HepG2 (cell line): ENCODE measurements around the gene SP5. TPM values are rescaled to one million over a fixed set of nuclear protein-coding genes. Genes with fewer than 3 reads are reported as not detected.

Source experiments
- CBX2 ChIP-seq, 2 experiments: fragments of 200-600 bp in 1 of 2; sonication (generic); formaldehyde crosslinking in 1 of 2; IDR thresholded peaks; 2 replicates each; pipeline versions ENCODE4 v1.7.0 to v1.8.1; 2018 to 2022; ENCODE audit warnings: low read depth in 2 of 2, low read length in 1 of 2, mild to moderate bottlenecking in 1 of 2, missing genetic modification reagents in 1 of 2
- FOSL2 ChIP-seq: sonication (generic); formaldehyde crosslinking; IDR thresholded peaks from 2 replicates; pipeline ENCODE4 v1.4.0; 2020; ENCODE audit warnings: missing genetic modification reagents
- GABPB1 ChIP-seq: IDR thresholded peaks from 2 replicates; pipeline ENCODE4 v1.6.1; 2016; ENCODE audit warnings: mild to moderate bottlenecking, missing genetic modification reagents, moderate library complexity, missing compliant biosample characterization
- HOXA3 ChIP-seq: sonication (generic); formaldehyde crosslinking; IDR thresholded peaks from 2 replicates; pipeline ENCODE4 v1.5.0; 2020; ENCODE audit warnings: missing genetic modification reagents
- ISX ChIP-seq: sonication (generic); formaldehyde crosslinking; conservative IDR thresholded peaks from 2 replicates; pipeline ENCODE4 v1.5.0; 2020; ENCODE audit warnings: missing genetic modification reagents
- NBN ChIP-seq: fragments of 450-650 bp; conservative IDR thresholded peaks from 2 replicates; pipeline ENCODE4 v1.6.1; 2017
- PITX1 ChIP-seq: sonication (generic); formaldehyde crosslinking; IDR thresholded peaks from 2 replicates; pipeline ENCODE4 v1.5.1; 2020; ENCODE audit warnings: mild to moderate bottlenecking, missing genetic modification reagents
- RBFOX2 ChIP-seq: fragments of 200-400 bp; formaldehyde crosslinking; IDR thresholded peaks from 2 replicates; pipeline ENCODE4 v1.6.1; 2017; ENCODE audit warnings: low read depth, mild to moderate bottlenecking, low read length
- SMARCE1 ChIP-seq: fragments of 450-650 bp; IDR thresholded peaks from 2 replicates; pipeline ENCODE4 v1.6.1; 2017; ENCODE audit warnings: borderline replicate concordance
- YY1 ChIP-seq: IDR thresholded peaks from 2 replicates; pipeline ENCODE4 v1.6.1; 2011; ENCODE audit warnings: low read length, low read depth, moderate library complexity, mild to moderate bottlenecking; ENCODE audit not compliant: insufficient read depth, insufficient replicate concordance
- ZFP62 ChIP-seq: sonication (generic); formaldehyde crosslinking; IDR thresholded peaks from 2 replicates; pipeline ENCODE4 v1.4.0; 2020; ENCODE audit warnings: missing genetic modification reagents
- ZIK1 ChIP-seq: sonication (generic); formaldehyde crosslinking; IDR thresholded peaks from 2 replicates; pipeline ENCODE4 v1.5.0; 2020; ENCODE audit warnings: mild to moderate bottlenecking, low read depth, missing genetic modification reagents, borderline replicate concordance
- ZNF205 ChIP-seq: IDR thresholded peaks from 2 replicates; pipeline ENCODE4 v1.6.1; 2018; ENCODE audit warnings: missing biosample characterization, missing genetic modification reagents
- ZNF30 ChIP-seq: sonication (generic); formaldehyde crosslinking; IDR thresholded peaks from 2 replicates; pipeline ENCODE4 v1.5.0; 2020; ENCODE audit warnings: mild to moderate bottlenecking, missing genetic modification reagents
- ZNF75D ChIP-seq: sonication (generic); formaldehyde crosslinking; IDR thresholded peaks from 2 replicates; pipeline ENCODE4 v1.8.1; 2023; ENCODE audit warnings: missing genetic modification reagents, mild to moderate bottlenecking, borderline replicate concordance
- ZNF879 ChIP-seq: sonication (generic); formaldehyde crosslinking; IDR thresholded peaks from 2 replicates; pipeline ENCODE4 v1.8.1; 2023; ENCODE audit warnings: missing genetic modification reagents
- polyA plus RNA-seq, 8 experiments: library from polyadenylated mRNA; depleted of rRNA in 3 of 8; stranded (reverse) in 7 of 8; unstranded in 1 of 8; fragments of >200 nt; fragmentation: Illumina TruSeq in 4 of 8; extraction: Trizol in 4 of 8; gene quantifications; 2 replicates each; pipeline versions ENCODE4 v1.2.1 to v1.2.3, GENCODE V29; 2011 to 2016; ENCODE audit warnings: low read depth in 4 of 8, missing spikeins in 1 of 8, mixed read lengths in 1 of 8; ENCODE audit not compliant: insufficient read depth in 1 of 8
- total RNA-seq, 5 experiments: library from RNA; depleted of rRNA; stranded (reverse); fragments of >200 nt; fragmentation: Illumina TruSeq; extraction: Trizol; gene quantifications; 2 replicates each; pipeline ENCODE4 v1.2.3, GENCODE V29; 2016; ENCODE audit warnings: low read depth in 1 of 5
- TF ChIP-seq, protein P1 (sequence below), 2 experiments: IDR thresholded peaks; 2 replicates each; pipeline ENCODE4 v1.6.1; 2011 to 2012; ENCODE audit warnings: low read length in 2 of 2, borderline replicate concordance in 1 of 2, low read depth in 1 of 2, mild to moderate bottlenecking in 1 of 2, moderate library complexity in 1 of 2
- TF ChIP-seq, protein P2 (sequence below): sonication (generic); formaldehyde crosslinking; IDR thresholded peaks from 2 replicates; pipeline ENCODE4 v1.8.1; 2023; ENCODE audit warnings: mild to moderate bottlenecking, moderate library complexity, missing genetic modification reagents
- TF ChIP-seq, protein P3 (sequence below): sonication (generic); formaldehyde crosslinking; IDR thresholded peaks from 2 replicates; pipeline ENCODE4 v1.4.0; 2020; ENCODE audit warnings: mild to moderate bottlenecking, missing genetic modification reagents

SP5 gene
- total and polyA plus RNA-seq, 2 of the 13 experiments (the other 11 are each of a cell fraction or from before 2014, with no cell fraction given): 50.8 to 119 TPM

DNA sequence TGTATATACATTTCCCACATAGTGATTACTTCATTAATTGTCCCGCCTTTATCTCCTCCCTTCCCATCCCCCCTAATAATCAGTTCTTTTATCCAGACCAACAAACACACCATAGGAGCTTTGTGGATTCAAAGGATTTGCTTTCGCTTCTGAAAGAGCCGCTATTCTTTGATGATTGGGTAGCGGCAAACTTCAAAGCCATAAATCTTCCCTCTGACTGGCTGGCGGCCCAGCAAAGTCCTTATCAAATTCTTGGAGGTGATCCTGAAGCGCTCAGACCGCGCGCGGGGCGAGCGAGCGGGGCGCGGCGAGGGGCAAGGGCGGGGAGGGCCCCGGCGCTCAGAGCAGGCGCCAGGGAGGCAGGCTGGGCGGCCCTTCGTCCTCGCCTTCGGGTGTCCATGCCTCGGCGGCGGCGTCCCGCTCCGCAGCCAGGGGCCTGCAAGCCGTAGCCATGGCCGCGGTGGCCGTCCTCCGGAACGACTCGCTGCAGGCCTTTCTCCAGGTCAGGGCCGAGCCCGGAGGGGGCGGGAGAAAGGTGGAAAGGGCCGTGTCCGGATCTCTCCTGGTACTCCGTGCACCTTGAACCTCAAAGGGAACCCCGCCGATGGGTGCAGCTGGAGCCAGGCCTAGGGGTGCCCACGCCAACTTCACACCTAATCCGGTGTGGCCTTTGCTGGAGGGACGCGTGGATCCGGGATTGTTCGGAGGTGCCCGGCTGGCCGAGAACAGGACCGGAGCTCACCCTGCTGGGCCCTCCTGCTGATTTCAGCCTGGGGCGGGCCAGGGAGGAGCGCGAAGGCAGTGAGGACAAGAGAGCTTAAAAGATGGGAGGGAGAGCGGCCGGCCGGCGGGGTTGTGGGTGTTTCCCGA, at the start of gene SP5 (continued):
- TF ChIP-seq, protein P1, sequence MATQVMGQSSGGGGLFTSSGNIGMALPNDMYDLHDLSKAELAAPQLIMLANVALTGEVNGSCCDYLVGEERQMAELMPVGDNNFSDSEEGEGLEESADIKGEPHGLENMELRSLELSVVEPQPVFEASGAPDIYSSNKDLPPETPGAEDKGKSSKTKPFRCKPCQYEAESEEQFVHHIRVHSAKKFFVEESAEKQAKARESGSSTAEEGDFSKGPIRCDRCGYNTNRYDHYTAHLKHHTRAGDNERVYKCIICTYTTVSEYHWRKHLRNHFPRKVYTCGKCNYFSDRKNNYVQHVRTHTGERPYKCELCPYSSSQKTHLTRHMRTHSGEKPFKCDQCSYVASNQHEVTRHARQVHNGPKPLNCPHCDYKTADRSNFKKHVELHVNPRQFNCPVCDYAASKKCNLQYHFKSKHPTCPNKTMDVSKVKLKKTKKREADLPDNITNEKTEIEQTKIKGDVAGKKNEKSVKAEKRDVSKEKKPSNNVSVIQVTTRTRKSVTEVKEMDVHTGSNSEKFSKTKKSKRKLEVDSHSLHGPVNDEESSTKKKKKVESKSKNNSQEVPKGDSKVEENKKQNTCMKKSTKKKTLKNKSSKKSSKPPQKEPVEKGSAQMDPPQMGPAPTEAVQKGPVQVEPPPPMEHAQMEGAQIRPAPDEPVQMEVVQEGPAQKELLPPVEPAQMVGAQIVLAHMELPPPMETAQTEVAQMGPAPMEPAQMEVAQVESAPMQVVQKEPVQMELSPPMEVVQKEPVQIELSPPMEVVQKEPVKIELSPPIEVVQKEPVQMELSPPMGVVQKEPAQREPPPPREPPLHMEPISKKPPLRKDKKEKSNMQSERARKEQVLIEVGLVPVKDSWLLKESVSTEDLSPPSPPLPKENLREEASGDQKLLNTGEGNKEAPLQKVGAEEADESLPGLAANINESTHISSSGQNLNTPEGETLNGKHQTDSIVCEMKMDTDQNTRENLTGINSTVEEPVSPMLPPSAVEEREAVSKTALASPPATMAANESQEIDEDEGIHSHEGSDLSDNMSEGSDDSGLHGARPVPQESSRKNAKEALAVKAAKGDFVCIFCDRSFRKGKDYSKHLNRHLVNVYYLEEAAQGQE (IDR thresholded peaks at IDR 0.05; ENCODE audit: borderline replicate concordance in 1 of 2, low read depth in 1 of 2, low read length in 2 of 2): no peak; a peak in 1 of 4 replicates
- peak; percentile 98 for TF ChIP-seq PITX1
- no peak for TF ChIP-seq SMARCE1
- TF ChIP-seq ISX (CRISPR knock-in tag): 0 out of 2 replicates have a peak, but pooled peaks have one; percentile 84
- peak; percentile 31; the same call in 1 of the 2 replicates for TF ChIP-seq ZNF879
- no peak for TF ChIP-seq NBN
- TF ChIP-seq YY1: peak; percentile 81
- peak; percentile 86 for TF ChIP-seq ZNF30 (CRISPR knock-in tag)
- peak; percentile 87 for TF ChIP-seq HOXA3 (CRISPR knock-in tag)
- TF ChIP-seq, protein P2, sequence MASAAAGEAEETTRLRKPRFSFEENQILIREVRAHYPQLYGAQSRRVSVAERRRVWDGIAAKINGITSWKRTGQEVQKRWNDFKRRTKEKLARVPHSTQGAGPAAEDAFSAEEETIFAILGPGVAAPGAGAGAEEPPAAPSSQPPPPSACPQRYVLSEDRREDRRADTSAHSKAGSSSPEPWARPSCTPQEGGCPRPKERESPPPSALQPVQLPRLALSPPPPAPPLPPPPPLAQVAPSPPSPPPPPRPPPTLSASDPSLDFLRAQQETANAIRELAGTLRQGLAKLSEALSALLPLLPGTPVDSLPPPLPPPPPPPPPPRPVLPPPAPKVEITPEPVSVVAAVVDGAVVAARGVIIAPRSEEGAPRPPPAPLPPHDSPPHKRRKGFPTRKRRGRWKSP (CRISPR knock-in tag): peak; percentile 84
- TF ChIP-seq ZNF75D (CRISPR knock-in tag): peak; percentile 86; the same call in 1 of the 2 replicates
- no peak for TF ChIP-seq ZFP62 (CRISPR knock-in tag)
- TF ChIP-seq ZNF205 (CRISPR knock-in tag): peak; percentile 62
- peak; percentile 100 for TF ChIP-seq RBFOX2
- peak; percentile 74 for TF ChIP-seq FOSL2 (CRISPR knock-in tag)
- TF ChIP-seq ZIK1 (CRISPR knock-in tag): peak; percentile 50; the same call in 1 of the 2 replicates
- no peak for TF ChIP-seq CBX2 (IDR thresholded peaks at IDR 0.05; ENCODE audit: low read depth, low read length)
- no peak for TF ChIP-seq CBX2 (CRISPR knock-in tag; IDR thresholded peaks at IDR 0.05; ENCODE audit: low read depth)
- peak; percentile 78 for TF ChIP-seq GABPB1
- TF ChIP-seq, protein P3, sequence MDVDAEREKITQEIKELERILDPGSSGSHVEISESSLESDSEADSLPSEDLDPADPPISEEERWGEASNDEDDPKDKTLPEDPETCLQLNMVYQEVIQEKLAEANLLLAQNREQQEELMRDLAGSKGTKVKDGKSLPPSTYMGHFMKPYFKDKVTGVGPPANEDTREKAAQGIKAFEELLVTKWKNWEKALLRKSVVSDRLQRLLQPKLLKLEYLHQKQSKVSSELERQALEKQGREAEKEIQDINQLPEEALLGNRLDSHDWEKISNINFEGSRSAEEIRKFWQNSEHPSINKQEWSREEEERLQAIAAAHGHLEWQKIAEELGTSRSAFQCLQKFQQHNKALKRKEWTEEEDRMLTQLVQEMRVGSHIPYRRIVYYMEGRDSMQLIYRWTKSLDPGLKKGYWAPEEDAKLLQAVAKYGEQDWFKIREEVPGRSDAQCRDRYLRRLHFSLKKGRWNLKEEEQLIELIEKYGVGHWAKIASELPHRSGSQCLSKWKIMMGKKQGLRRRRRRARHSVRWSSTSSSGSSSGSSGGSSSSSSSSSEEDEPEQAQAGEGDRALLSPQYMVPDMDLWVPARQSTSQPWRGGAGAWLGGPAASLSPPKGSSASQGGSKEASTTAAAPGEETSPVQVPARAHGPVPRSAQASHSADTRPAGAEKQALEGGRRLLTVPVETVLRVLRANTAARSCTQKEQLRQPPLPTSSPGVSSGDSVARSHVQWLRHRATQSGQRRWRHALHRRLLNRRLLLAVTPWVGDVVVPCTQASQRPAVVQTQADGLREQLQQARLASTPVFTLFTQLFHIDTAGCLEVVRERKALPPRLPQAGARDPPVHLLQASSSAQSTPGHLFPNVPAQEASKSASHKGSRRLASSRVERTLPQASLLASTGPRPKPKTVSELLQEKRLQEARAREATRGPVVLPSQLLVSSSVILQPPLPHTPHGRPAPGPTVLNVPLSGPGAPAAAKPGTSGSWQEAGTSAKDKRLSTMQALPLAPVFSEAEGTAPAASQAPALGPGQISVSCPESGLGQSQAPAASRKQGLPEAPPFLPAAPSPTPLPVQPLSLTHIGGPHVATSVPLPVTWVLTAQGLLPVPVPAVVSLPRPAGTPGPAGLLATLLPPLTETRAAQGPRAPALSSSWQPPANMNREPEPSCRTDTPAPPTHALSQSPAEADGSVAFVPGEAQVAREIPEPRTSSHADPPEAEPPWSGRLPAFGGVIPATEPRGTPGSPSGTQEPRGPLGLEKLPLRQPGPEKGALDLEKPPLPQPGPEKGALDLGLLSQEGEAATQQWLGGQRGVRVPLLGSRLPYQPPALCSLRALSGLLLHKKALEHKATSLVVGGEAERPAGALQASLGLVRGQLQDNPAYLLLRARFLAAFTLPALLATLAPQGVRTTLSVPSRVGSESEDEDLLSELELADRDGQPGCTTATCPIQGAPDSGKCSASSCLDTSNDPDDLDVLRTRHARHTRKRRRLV (CRISPR knock-in tag): no peak; the same call in 1 of the 2 replicates
